Heart right ventricle (tissue), 16 donors: ENCODE results near the gene ACTN4. TPM values are rescaled to one million over a fixed set of nuclear protein-coding genes. Genes with fewer than 3 reads are reported as not detected.

Experiments used
- ATAC-seq, 8 donors: fragments of 200-7000 bp; cut with Tn5 transposase; one replicate each; pipeline ENCODE4 v1.9.1; 2020; ENCODE audit warnings: mild to moderate bottlenecking in 8 of 8, moderate library complexity in 8 of 8, moderate number of reproducible peaks in 1 of 8
- DNase-seq, 2 donors: peaks; one replicate each; pipeline ENCODE4 v3.0.0-alpha.2; 2020
- H3K27ac ChIP-seq, 10 donors: fragments of 200-600 bp; sonication (generic) in 2 of 10; one replicate each; pipeline versions ENCODE4 v1.5.0 to v1.8.0; 2020 to 2022; ENCODE audit warnings: mild to moderate bottlenecking in 3 of 10
- H3K27me3 ChIP-seq, 7 donors: fragments of 200-600 bp; one replicate each; pipeline ENCODE4 v1.8.0; 2021 to 2022; ENCODE audit warnings: mild to moderate bottlenecking in 2 of 7
- H3K36me3 ChIP-seq, 9 donors: fragments of 200-600 bp; sonication (generic) in 1 of 9; one replicate each; pipeline versions ENCODE4 v1.5.0 to v1.8.0; 2020 to 2022; ENCODE audit warnings: mild to moderate bottlenecking in 2 of 9
- H3K4me1 ChIP-seq, 9 donors: fragments of 200-600 bp; sonication (generic) in 1 of 9; one replicate each; pipeline versions ENCODE4 v1.5.0 to v1.8.0; 2020 to 2022; ENCODE audit warnings: mild to moderate bottlenecking in 4 of 9
- H3K4me3 ChIP-seq, 10 donors: fragments of 200-600 bp; sonication (generic) in 2 of 10; one replicate each; pipeline versions ENCODE4 v1.5.0 to v1.8.0; 2020 to 2022; ENCODE audit warnings: mild to moderate bottlenecking in 7 of 10, moderate library complexity in 2 of 10
- H3K9me3 ChIP-seq, 11 donors: fragments of 200-600 bp in 10 of 11; sonication (generic) in 2 of 11; one replicate each; pipeline versions ENCODE4 v1.5.0 to v1.8.0; 2013 to 2022; ENCODE audit warnings: mild to moderate bottlenecking in 2 of 11, control low read depth in 1 of 11, moderate library complexity in 1 of 11
- WGBS, 2 donors: extraction: QIAGEN DNeasy Blood & Tissue Kit; methylation state at CpG; one replicate each; pipeline ENCODE4 v1.1.7; 2013; ENCODE audit warnings: inconsistent platforms in 1 of 2; 5-methylcytosine and 5-hydroxymethylcytosine counted together
- intact Hi-C, 10 donors: fragments of 100-400 bp; cut with DNase I; formaldehyde crosslinking; loops; one replicate each; pipeline versions ENCODE4 v1.11.1 to v1.14.2; 2022
- polyA plus RNA-seq, 2 donors: library from polyadenylated mRNA; stranded (reverse); fragments of 200-250 nt; gene quantifications; one replicate each; pipeline ENCODE4 v1.2.3, GENCODE V29; 2013
- total RNA-seq, 10 donors: library from RNA; stranded (reverse); fragmentation: NEBNext Ultra II Directional in 3 of 10; extraction: Animal tissue kit (Norgen Biotek cat#: 25700) in 3 of 10; gene quantifications; one replicate each; pipeline versions ENCODE4 v1.2.1 to v1.2.4, GENCODE V29; 2021 to 2023
- TF ChIP-seq, protein P1 (sequence below), 9 donors: fragments of 200-600 bp; sonication (generic) in 2 of 9; IDR thresholded peaks; one replicate each; pipeline versions ENCODE4 v1.5.0 to v1.8.0; 2021 to 2022; ENCODE audit warnings: antibody characterized with exemption in 9 of 9, mild to moderate bottlenecking in 5 of 9, moderate library complexity in 1 of 9
- donor health status: Arrhythmogenic right ventricular cardiomyopathy.
- donor health status: ischemic (EF 13 %, LVEDD 7.1; RV severe dilation, severe dysfunction).
- donor health status: healthy with polysubstance abuse.
- donor health status: DM: no; HTN: yes; CAD: no.
- donor health status: DM: no; HTN: no; CAD: no.
- donor health status: ischemic (EF 25% LVEDD 6.9; RV normal size, moderate dysfunction).
- donor health status: ischemic (EF 25% LVEDD 5.7; RV mildly dilated, moderate dysfunction).
- donor health status: healthy.
- donor health status: DM: yes; HTN: yes; CAD: no.
- donor health status: Ischemic cardiomyopathy.
- donor health status: ischemic (EF 35%, LVEDD 5.7; RV mildly dilated, moderate dysfunction).
- donor health status: nonischemic (EF 11% LVEDD 7.7; RV severe dilation, severe dysfunction).
- donor health status: DM: yes; HTN: yes; CAD: no.
- donor health status: PGD.
- donor health status: ischemic (EF 29% LVEDD 5.4; RV normal size, mild dysfunction).
- donor health status: nonischemic (EF 23%, LVEDD 6.1; RV moderate dilation, normal function).

The ACTN4 gene
- total and polyA plus RNA-seq, 12 donors: 92.4 to 291 (median 149) TPM

DNA sequence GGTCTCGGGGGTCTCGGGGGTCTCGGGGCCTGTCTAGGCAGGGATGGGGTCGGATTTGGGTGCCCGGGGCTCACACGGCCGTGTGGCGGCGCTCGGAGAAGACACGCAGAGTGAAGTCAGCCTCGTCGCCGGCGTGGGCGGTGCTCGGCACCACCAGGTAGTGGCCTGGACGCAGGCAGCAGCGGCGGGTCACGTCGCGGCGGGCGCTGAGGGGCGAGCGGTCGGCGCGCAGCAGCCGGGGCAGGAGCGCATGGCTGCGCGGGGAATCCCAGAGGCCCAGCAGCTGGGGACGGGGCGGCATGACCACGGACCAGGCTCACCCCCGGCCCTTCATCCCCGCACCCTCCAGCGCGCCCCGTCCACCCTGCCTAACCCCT lies 88.6 kb downstream of the ACTN4 start:
- Histone ChIP-seq H3K9me3 (no peaks in the 10 kb centered on the region), H3K27ac (peak overlapping the region in 4 of 10 donors; percentile 22 to 31 (median 28))
- peak in 5 of 8 donors; percentile 8 to 30 (median 16) for ATAC-seq

DNA sequence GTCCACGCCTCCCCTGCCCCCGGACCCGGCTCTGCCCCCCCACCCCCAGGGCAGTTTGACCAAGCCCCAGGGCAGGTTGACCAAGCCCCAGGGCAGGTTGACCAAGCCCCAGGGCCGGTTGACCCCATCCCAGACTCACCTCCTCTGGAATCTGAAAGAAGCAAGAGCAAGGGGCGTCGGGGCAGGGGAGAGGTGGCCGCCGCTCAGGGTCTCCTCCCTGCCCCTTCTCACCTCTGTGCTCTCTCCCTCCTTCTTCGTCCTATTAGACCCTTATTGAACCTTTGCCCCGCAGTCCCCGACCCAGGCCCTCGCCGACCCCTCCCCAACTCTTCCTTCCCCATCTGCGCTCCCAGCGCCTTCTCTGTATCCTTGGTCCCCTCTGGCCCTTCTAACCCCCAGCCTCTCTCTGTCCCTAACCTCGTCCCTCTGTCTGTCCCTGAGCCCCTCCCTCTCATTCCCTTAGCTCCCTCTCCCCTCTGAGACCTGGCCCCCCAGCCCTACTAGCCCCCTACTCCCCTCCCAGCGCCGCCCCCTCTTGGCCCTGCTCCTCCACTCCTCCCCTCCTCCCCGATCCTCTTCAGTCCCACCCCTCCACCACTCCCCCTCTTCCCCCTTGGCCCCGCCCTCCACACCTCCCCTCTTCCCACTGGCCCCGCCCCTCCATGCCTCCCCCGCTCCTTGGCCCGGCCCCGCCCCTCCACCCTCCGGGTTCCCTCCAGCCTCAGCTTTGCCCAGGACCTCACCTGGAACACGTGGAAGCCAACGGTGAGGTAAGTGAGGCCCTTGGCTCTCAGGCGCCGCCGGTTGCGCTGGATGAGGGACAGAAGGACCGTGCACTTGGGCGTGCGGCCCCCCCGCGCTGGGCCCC lies 89.2 kb downstream of the ACTN4 start:
- Histone ChIP-seq H3K27me3 (no peaks in the 10 kb centered on the region), H3K27ac (peak overlapping the region in 3 of 10 donors; percentile 22 to 31 (median 25)), H3K4me3 (peak overlapping the region in 9 of 10 donors; percentile 38 to 61 (median 45)), H3K36me3 (peaks cover 0 to 7% (median 0%) of the 10 kb centered on the region in 9 donors), H3K9me3 (no peaks in the 10 kb centered on the region), H3K4me1 (peaks cover 3 to 42% (median 26%) of the 10 kb centered on the region in 9 donors)
- ATAC-seq: peak in 2 of 8 donors; percentile 4 to 5
- peak; percentile 23 to 39 for DNase-seq
- intact Hi-C loops: loop anchor here in 4 of 10 donors (10.0 kb wide), 3 partner anchors 108 to 198 kb away; partner anchors contain the start of genes HNRNPL (in 1 of the 4), MRPS12 (in 1 of the 4) and SARS2 (in 1 of the 4)
- TF ChIP-seq, protein P1, sequence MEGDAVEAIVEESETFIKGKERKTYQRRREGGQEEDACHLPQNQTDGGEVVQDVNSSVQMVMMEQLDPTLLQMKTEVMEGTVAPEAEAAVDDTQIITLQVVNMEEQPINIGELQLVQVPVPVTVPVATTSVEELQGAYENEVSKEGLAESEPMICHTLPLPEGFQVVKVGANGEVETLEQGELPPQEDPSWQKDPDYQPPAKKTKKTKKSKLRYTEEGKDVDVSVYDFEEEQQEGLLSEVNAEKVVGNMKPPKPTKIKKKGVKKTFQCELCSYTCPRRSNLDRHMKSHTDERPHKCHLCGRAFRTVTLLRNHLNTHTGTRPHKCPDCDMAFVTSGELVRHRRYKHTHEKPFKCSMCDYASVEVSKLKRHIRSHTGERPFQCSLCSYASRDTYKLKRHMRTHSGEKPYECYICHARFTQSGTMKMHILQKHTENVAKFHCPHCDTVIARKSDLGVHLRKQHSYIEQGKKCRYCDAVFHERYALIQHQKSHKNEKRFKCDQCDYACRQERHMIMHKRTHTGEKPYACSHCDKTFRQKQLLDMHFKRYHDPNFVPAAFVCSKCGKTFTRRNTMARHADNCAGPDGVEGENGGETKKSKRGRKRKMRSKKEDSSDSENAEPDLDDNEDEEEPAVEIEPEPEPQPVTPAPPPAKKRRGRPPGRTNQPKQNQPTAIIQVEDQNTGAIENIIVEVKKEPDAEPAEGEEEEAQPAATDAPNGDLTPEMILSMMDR (IDR thresholded peaks at IDR 0.05): no peak
- 10 to 12% methylated on average over 33 to 36 of the region's 36 CpGs for WGBS, 2 donors

More for the DNA sequence above, 88.6 kb downstream of the ACTN4 start:
- H3K36me3 ChIP-seq: peaks cover 0 to 14% (median 5%) of the 10 kb centered on the region in 9 donors
- DNase-seq: peak; percentile 29 to 51
- no peaks in the 10 kb centered on the region for H3K27me3 ChIP-seq
- H3K4me3 ChIP-seq: peak overlapping the region in 9 of 10 donors; percentile 38 to 61 (median 45)
- TF ChIP-seq, protein P1 (IDR thresholded peaks at IDR 0.05): peak in 1 of 9 donors; percentile 15
- WGBS, 2 donors: 1 to 5% methylated on average over 26 to 42 of the region's 42 CpGs
- peaks cover 3 to 48% (median 33%) of the 10 kb centered on the region in 9 donors for H3K4me1 ChIP-seq
- intact Hi-C loops: loop anchor here in 4 of 10 donors (10.0 kb wide), 3 partner anchors 109 to 199 kb away; partner anchors contain the start of genes HNRNPL (in 1 of the 4), MRPS12 (in 1 of the 4) and SARS2 (in 1 of the 4)

DNA sequence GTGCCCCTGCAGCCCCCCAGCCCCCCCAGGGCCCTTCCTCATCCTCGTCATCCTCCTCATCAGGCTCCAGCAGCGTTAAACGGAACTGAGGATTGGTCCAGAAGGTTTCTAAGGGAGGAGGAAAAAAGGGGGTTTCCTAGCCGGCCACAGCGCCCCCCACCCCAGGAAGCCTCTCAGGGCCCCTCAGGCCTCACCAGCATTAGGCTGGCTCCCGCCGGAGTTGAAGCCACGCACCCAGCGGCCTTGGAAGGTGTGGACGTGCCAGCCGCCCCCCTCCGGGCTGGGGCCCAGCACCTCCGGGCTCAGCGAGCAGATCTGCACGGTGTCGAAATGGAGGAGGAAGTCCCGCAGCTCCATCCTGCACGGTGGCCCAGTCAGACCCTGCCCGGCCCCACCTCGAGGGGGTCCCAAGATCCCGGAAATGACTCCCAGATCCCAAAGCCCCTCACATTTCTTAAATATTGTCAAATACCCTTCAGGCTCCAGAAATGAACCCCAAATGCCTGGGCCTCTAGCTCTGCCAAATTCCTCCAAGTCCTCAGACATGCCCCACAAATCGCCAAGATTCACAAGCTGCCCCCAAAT lies 89.9 kb downstream of the ACTN4 start:
- 47 to 50% methylated on average over 22 of the region's 22 CpGs for WGBS, 2 donors
- Histone ChIP-seq H3K4me3 (peak overlapping the region in 1 of 10 donors; percentile 26), H3K27ac (no peak overlapping the region), H3K9me3 (no peaks in the 10 kb centered on the region), H3K36me3 (peaks cover 0 to under 1% (median 0%) of the 10 kb centered on the region in 9 donors), H3K4me1 (peaks cover 2 to 35% (median 20%) of the 10 kb centered on the region in 9 donors), H3K27me3 (no peaks in the 10 kb centered on the region)
- ATAC-seq (no peak), DNase-seq (no peak)
- intact Hi-C loops: loop anchor here in 4 of 10 donors (10.0 kb wide), 3 partner anchors 107 to 197 kb away; partner anchors contain the start of genes HNRNPL (in 1 of the 4), MRPS12 (in 1 of the 4) and SARS2 (in 1 of the 4)
- TF ChIP-seq, protein P1 (IDR thresholded peaks at IDR 0.05): no peak
